Breast epithelium (tissue), 4 donors: Measurements from ENCODE around the gene EML5. TPM values are rescaled to one million over a fixed set of nuclear protein-coding genes. Genes with fewer than 3 reads are reported as not detected.

Experiments used
- DNase-seq, 2 donors: peaks; one replicate each; pipeline ENCODE4 v3.0.0-alpha.2; 2019; ENCODE audit warnings: low spot score in 2 of 2
- H3K27ac ChIP-seq, 2 donors: fragments of 200-600 bp; sonication (generic) in 1 of 2; one replicate each; pipeline ENCODE4 v1.5.1; 2016 to 2019; ENCODE audit warnings: mild to moderate bottlenecking in 1 of 2
- H3K27me3 ChIP-seq, 2 donors: fragments of 200-600 bp; sonication (generic) in 1 of 2; one replicate each; pipeline versions ENCODE4 v1.5.1 to v1.6.0; 2017 to 2019; ENCODE audit warnings: control low read depth in 1 of 2, mild to moderate bottlenecking in 1 of 2
- H3K36me3 ChIP-seq: fragments of 200-600 bp; one replicate; pipeline ENCODE4 v1.5.1; 2019
- H3K4me1 ChIP-seq, 2 donors: fragments of 200-600 bp; sonication (generic); one replicate each; pipeline ENCODE4 v1.5.1; 2016 to 2019; ENCODE audit warnings: control low read depth in 1 of 2
- H3K4me3 ChIP-seq, 3 donors: fragments of 200-600 bp; sonication (generic); 1 replicate in 2 of 3; 2 replicates in 1 of 3; pipeline ENCODE4 v1.5.1; 2016 to 2019; ENCODE audit warnings: mild to moderate bottlenecking in 3 of 3, moderate library complexity in 2 of 3
- H3K9me3 ChIP-seq, 2 donors: fragments of 200-600 bp; sonication (generic) in 1 of 2; one replicate each; pipeline ENCODE4 v1.5.1; 2016 to 2019; ENCODE audit warnings: control low read depth in 1 of 2
- POLR2A ChIP-seq: fragments of 450-650 bp; IDR thresholded peaks from one replicate; pipeline ENCODE4 v1.6.1; 2016; ENCODE audit warnings: antibody characterized with exemption, mild to moderate bottlenecking, moderate library complexity
- POLR2AphosphoS5 ChIP-seq, 3 donors: sonication (generic); formaldehyde crosslinking; IDR thresholded peaks; one replicate each; pipeline ENCODE4 v1.6.1; 2017; ENCODE audit warnings: antibody characterized with exemption in 3 of 3
- intact Hi-C: fragments of 100-400 bp; cut with DNase I; formaldehyde crosslinking; loops from one replicate; pipeline ENCODE4 v1.15.1; 2023; ENCODE audit warnings: low total_unique reads
- total RNA-seq, 3 donors: library from RNA; depleted of rRNA; stranded (reverse); fragments of >200 nt; gene quantifications; one replicate each; pipeline ENCODE4 v1.1.0, GENCODE V29; 2016
- TF ChIP-seq, protein P1 (sequence below), 3 donors: fragments of 450-650 bp; IDR thresholded peaks; one replicate each; pipeline ENCODE4 v1.5.1; 2016 to 2017; ENCODE audit warnings: antibody characterized with exemption in 3 of 3, mild to moderate bottlenecking in 3 of 3, moderate library complexity in 3 of 3

The EML5 gene
- total RNA-seq, 3 donors from 2014 or later, result 0.96 to 5.6 (median 4.3) TPM

DNA sequence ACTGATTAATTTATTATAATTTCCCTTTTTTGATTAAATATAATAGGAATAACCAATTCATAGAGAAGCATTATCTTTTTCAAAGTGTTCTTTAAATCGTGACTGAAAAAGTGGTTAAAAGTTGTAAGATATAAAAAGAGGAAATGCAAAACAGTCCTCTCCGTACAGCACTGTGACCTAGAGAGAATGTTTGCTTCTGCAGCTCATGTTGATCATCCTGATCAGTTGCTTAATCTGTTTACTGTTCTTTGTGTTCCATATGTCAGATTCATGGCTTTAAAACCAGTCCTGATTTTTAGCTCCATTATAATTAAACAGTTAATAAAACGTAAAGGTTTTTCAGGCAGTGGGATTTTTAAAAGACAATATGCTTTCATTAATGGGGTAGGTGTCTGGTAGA, 36.4 kb upstream of the EML5 start:
- TF ChIP-seq, protein P1, sequence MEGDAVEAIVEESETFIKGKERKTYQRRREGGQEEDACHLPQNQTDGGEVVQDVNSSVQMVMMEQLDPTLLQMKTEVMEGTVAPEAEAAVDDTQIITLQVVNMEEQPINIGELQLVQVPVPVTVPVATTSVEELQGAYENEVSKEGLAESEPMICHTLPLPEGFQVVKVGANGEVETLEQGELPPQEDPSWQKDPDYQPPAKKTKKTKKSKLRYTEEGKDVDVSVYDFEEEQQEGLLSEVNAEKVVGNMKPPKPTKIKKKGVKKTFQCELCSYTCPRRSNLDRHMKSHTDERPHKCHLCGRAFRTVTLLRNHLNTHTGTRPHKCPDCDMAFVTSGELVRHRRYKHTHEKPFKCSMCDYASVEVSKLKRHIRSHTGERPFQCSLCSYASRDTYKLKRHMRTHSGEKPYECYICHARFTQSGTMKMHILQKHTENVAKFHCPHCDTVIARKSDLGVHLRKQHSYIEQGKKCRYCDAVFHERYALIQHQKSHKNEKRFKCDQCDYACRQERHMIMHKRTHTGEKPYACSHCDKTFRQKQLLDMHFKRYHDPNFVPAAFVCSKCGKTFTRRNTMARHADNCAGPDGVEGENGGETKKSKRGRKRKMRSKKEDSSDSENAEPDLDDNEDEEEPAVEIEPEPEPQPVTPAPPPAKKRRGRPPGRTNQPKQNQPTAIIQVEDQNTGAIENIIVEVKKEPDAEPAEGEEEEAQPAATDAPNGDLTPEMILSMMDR (IDR thresholded peaks at IDR 0.05), result no peak
- TF ChIP-seq POLR2A (no peak), POLR2AphosphoS5 (IDR thresholded peaks at IDR 0.05) (no peak)
- intact Hi-C loops, result no loop called here

DNA sequence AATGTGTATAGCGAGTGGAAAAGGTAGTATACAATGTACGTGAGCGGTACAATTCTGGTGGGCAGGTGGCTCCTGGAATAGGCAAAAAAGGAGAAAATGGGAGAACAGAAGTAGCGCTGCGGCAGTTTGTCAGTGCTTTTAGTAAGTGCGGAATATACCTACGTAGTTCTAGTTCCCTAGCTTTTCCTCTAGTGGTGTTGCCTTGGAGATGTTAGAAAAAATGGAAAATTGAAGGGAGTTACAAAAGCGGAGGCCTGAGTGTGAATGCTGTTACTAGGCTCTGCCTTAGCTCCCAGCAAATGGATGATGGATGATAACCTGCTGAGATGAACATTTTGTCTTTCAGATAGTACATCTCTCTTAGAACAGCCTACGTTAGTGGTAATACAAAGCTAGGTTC, 32.8 kb upstream of the EML5 start:
- Histone ChIP-seq H3K9me3 (no peaks in the 10 kb centered on the region), H3K4me3 (peak overlapping the region in 2 of 3 donors; percentile 65 to 95), H3K4me1 (no peaks in the 10 kb centered on the region), H3K27ac (peak overlapping the region; percentile 87 to 89), H3K36me3 (no peaks in the 10 kb centered on the region), H3K27me3 (no peaks in the 10 kb centered on the region)
- intact Hi-C loops, result no loop called here
- no peak for DNase-seq
- TF ChIP-seq POLR2A (no peak), POLR2AphosphoS5 (IDR thresholded peaks at IDR 0.05) (no peak)
- TF ChIP-seq, protein P1 (IDR thresholded peaks at IDR 0.05), result no peak

More for the DNA sequence above, 36.4 kb upstream of the EML5 start:
- Histone ChIP-seq H3K4me3 (no peak overlapping the region), H3K9me3 (no peaks in the 10 kb centered on the region), H3K27ac (peak overlapping the region; percentile 38 to 43), H3K4me1 (peaks cover 0 to 3% of the 10 kb centered on the region in 2 donors), H3K36me3 (no peaks in the 10 kb centered on the region), H3K27me3 (no peaks in the 10 kb centered on the region)
- no peak for DNase-seq

DNA sequence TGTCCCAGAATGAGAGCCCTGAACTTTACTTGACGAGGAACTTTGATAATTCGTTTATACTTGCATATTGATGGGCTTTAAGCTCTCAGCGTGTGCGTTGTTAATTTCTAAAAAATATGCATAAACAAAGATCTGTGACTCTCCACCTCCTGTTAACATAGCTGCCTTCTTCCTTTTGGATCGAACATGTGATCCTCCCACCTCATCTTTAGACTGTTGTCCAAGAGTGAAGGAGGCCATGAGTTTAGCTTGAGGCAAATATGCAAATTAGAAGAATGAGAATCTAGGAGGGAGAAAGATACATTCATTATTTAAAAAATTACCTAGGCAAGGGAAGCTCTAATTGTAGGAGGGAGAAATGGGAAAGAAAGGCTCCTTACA, 32.3 kb upstream of the EML5 start:
- H3K27me3 ChIP-seq, result no peaks in the 10 kb centered on the region
- intact Hi-C loops, result no loop called here
- peak overlapping the region; percentile 87 to 89 for H3K27ac ChIP-seq
- TF ChIP-seq POLR2AphosphoS5 (IDR thresholded peaks at IDR 0.05), result no peak
- TF ChIP-seq POLR2A, result no peak
- TF ChIP-seq, protein P1 (IDR thresholded peaks at IDR 0.05), result no peak
- peak overlapping the region; percentile 63 to 95 (median 65) for H3K4me3 ChIP-seq
- DNase-seq, result no peak
- H3K9me3 ChIP-seq, result no peaks in the 10 kb centered on the region
- H3K36me3 ChIP-seq, result no peaks in the 10 kb centered on the region
- H3K4me1 ChIP-seq, result no peaks in the 10 kb centered on the region

DNA sequence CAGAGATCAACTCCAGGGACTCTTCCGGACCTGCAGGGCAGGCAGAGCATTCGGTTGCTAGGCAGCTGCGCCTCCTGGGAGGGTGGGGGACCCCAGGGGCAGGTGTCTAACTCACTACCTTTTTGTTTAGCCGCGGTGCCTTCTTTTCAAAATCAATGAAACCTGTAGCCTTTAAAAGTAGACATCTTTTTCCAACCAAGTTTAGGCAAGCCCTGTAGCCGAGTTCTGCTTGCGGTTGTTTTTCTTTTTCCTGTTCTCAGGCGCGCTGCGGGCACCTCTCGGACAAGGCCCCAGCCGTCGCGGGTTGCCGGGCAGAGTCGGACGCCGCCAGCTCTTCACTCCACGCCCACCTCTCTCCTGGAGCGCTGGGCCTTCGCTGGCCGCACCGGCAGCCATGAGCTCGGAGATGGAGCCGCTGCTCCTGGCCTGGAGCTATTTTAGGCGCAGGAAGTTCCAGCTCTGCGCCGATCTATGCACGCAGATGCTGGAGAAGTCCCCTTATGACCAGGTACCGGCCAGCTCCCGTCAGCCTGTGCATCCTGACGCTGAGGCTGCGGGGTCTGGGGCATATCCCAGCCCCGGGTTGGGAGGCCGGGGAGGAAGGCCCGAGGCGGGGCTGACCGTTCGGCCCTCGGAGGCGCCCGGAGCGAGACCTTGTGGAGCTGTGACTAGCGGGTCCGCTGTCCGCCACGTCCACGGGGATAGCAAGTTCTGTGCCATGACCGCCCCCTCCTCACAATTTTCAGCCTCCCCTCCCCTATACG, 31.7 kb upstream of the EML5 start, which contains the start of gene TTC8:
TSS of gene TTC8 (plus strand) at position 338 of the 764 bp plus-strand sequence. CDS start at position 395, 57 bp downstream.
- peak within 1 kb of the TSS; percentile 63 to 95 (median 65) for H3K4me3 ChIP-seq
- TF ChIP-seq POLR2A (peak; percentile 55), POLR2AphosphoS5 (IDR thresholded peaks at IDR 0.05) (peak; percentile 63 to 85 (median 64))
- TF ChIP-seq, protein P1 (IDR thresholded peaks at IDR 0.05), result peak in 1 of 3 donors; percentile 11
- peak; percentile 81 to 86 for DNase-seq
- H3K9me3 ChIP-seq, result no peaks in the 10 kb centered on the region
- H3K27me3 ChIP-seq, result no peaks in the 10 kb centered on the region
- H3K36me3 ChIP-seq, result no peaks in the 10 kb centered on the region
- no peaks in the 10 kb centered on the region for H3K4me1 ChIP-seq
- peak within 1 kb of the TSS; percentile 87 to 89 for H3K27ac ChIP-seq
- intact Hi-C loops, result no loop called here

DNA sequence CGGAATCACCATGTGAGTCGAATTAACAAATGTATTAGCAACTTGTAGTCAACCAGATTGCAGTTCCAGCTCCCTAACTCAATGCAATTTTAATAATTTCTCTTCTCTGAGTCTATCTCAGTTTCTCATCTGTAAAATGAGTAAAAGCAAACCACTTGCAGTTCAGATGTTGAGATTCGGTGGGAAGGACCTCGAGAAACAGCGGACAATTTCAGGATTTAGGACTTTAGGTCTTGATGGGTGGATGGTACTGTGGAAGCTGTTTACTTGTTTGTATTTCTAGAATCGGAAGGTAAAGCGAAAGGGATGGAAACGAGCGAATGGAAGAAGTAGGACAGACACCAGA, 31.2 kb upstream of the EML5 start:
- TF ChIP-seq POLR2AphosphoS5 (IDR thresholded peaks at IDR 0.05) (no peak), POLR2A (no peak)
- TF ChIP-seq, protein P1 (IDR thresholded peaks at IDR 0.05), result no peak
- H3K9me3 ChIP-seq, result no peaks in the 10 kb centered on the region
- intact Hi-C loops, result no loop called here
- peak overlapping the region; percentile 63 to 95 (median 65) for H3K4me3 ChIP-seq
- H3K36me3 ChIP-seq, result no peaks in the 10 kb centered on the region
- H3K27me3 ChIP-seq, result no peaks in the 10 kb centered on the region
- DNase-seq, result no peak
- no peaks in the 10 kb centered on the region for H3K4me1 ChIP-seq
- H3K27ac ChIP-seq, result peak overlapping the region; percentile 87 to 89
